ENCODE data around the gene TBX15. TPM values are rescaled to one million over a fixed set of nuclear protein-coding genes. Genes with fewer than 3 reads are reported as not detected.

Gene TBX15
- total and polyA plus RNA-seq, 2 experiments from 2014 or later = 0.21 TPM; not detected in 1

DNA sequence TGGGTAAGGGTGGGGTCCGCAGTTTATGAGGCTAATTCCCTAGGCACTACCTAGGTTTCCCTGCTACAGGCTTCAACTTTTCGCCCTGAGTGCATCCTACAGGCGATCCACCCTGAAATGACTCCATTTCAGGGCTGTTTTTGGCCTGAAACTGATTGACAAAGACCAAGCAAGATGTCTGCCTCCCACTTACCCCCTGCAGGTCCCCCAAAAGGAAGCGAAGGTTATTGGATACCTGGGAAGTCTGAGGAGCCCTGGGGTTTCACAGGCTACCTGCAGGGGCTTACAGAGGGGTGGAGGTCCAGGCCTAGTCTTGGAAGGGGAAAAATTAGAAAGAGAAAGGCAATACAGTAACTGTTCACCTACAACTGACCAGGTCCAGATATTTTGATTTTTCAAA lies 3.3 kb upstream of the TBX15 start:
- H3K4me3 Mint-ChIP-seq = peak overlapping the region; percentile 54; the same call in 2 of the 3 replicates
- H3K4me3 ChIP-seq = peak overlapping the region; percentile 59

More for the DNA sequence above, 3.3 kb upstream of the TBX15 start:
- Histone ChIP-seq H3K36me3 (ENCODE audit: insufficient read depth) (no peaks in the 10 kb centered on the region), H3K79me2 (replicated peaks; ENCODE audit: insufficient read depth) (no peaks in the 10 kb centered on the region), H3K4me1 (ENCODE audit: insufficient read depth) (peaks cover 58% of the 10 kb centered on the region), H3K27me3 (ENCODE audit: insufficient read depth) (peaks cover 100% of the 10 kb centered on the region), H4K20me1 (replicated peaks; ENCODE audit: insufficient read depth) (no peaks in the 10 kb centered on the region; the same call in none of the 2 replicates), H3F3A (replicated peaks; ENCODE audit: low read depth) (peaks cover 11% of the 10 kb centered on the region), H3K27ac (ENCODE audit: low read depth) (no peak overlapping the region), H3K9me2 (ENCODE audit: insufficient read depth) (no peaks in the 10 kb centered on the region), H2AFZ (no peak overlapping the region), H3K4me2 (peak overlapping the region; percentile 74)
- ATAC-seq (peak; percentile 3; the same call in 2 of the 3 replicates), DNase-seq (ENCODE audit: low spot score) (peak; percentile 85)
- TF ChIP-seq EZH2 (IDR thresholded peaks at IDR 0.05; ENCODE audit: low read depth, unreplicated experiment) = no peak
- TF ChIP-seq EZH2phosphoT487 (IDR thresholded peaks at IDR 0.05; ENCODE audit: unreplicated experiment) = no peak
- TF ChIP-seq JUNB (IDR thresholded peaks at IDR 0.05; ENCODE audit: unreplicated experiment) = no peak
- TF ChIP-seq, protein P1, sequence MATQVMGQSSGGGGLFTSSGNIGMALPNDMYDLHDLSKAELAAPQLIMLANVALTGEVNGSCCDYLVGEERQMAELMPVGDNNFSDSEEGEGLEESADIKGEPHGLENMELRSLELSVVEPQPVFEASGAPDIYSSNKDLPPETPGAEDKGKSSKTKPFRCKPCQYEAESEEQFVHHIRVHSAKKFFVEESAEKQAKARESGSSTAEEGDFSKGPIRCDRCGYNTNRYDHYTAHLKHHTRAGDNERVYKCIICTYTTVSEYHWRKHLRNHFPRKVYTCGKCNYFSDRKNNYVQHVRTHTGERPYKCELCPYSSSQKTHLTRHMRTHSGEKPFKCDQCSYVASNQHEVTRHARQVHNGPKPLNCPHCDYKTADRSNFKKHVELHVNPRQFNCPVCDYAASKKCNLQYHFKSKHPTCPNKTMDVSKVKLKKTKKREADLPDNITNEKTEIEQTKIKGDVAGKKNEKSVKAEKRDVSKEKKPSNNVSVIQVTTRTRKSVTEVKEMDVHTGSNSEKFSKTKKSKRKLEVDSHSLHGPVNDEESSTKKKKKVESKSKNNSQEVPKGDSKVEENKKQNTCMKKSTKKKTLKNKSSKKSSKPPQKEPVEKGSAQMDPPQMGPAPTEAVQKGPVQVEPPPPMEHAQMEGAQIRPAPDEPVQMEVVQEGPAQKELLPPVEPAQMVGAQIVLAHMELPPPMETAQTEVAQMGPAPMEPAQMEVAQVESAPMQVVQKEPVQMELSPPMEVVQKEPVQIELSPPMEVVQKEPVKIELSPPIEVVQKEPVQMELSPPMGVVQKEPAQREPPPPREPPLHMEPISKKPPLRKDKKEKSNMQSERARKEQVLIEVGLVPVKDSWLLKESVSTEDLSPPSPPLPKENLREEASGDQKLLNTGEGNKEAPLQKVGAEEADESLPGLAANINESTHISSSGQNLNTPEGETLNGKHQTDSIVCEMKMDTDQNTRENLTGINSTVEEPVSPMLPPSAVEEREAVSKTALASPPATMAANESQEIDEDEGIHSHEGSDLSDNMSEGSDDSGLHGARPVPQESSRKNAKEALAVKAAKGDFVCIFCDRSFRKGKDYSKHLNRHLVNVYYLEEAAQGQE (IDR thresholded peaks at IDR 0.05; ENCODE audit: unreplicated experiment) = no peak
- TF ChIP-seq, protein P2, sequence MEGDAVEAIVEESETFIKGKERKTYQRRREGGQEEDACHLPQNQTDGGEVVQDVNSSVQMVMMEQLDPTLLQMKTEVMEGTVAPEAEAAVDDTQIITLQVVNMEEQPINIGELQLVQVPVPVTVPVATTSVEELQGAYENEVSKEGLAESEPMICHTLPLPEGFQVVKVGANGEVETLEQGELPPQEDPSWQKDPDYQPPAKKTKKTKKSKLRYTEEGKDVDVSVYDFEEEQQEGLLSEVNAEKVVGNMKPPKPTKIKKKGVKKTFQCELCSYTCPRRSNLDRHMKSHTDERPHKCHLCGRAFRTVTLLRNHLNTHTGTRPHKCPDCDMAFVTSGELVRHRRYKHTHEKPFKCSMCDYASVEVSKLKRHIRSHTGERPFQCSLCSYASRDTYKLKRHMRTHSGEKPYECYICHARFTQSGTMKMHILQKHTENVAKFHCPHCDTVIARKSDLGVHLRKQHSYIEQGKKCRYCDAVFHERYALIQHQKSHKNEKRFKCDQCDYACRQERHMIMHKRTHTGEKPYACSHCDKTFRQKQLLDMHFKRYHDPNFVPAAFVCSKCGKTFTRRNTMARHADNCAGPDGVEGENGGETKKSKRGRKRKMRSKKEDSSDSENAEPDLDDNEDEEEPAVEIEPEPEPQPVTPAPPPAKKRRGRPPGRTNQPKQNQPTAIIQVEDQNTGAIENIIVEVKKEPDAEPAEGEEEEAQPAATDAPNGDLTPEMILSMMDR (conservative IDR thresholded peaks at IDR 0.05; ENCODE audit: low read depth in 2 of 2) = no peak
- TF ChIP-seq ZNF331 (CRISPR knock-in tag; IDR thresholded peaks at IDR 0.05; ENCODE audit: low read depth) = no peak
- no peak for TF ChIP-seq STAT1 (IDR thresholded peaks at IDR 0.05; ENCODE audit: unreplicated experiment)
- no peak for TF ChIP-seq POLR2AphosphoS5 (IDR thresholded peaks at IDR 0.05; ENCODE audit: low read depth)
- no peak for TF ChIP-seq NANOG (IDR thresholded peaks at IDR 0.05; ENCODE audit: borderline replicate concordance)
- TF ChIP-seq ETS1 (IDR thresholded peaks at IDR 0.05) = no peak
- TF ChIP-seq ZNF462 (CRISPR knock-in tag; IDR thresholded peaks at IDR 0.05) = no peak
- no peak for TF ChIP-seq ZNF114 (CRISPR knock-in tag; IDR thresholded peaks at IDR 0.05)
- TF ChIP-seq CREB1 (CRISPR knock-in tag; IDR thresholded peaks at IDR 0.05; ENCODE audit: low read depth) = no peak
- Mint-ChIP-seq H3K9me3 (no peaks in the 10 kb centered on the region; the same call in 2 of the 3 replicates), H3K27me3 (ENCODE audit: insufficient read depth, low read depth, poor library complexity) (peaks cover 100% of the 10 kb centered on the region), H3K27ac (no peak overlapping the region), H3K36me3 (ENCODE audit: low read depth) (no peaks in the 10 kb centered on the region), H3K4me1 (peaks cover 54% of the 10 kb centered on the region)

All from GM23338 (cell line).